OCI-M1 (cell line): ENCODE measurements around the gene HCN2.
"Not testable (repeated sequence)": the region's sequence is repeated elsewhere in the genome, so short reads cannot be mapped to it uniquely, and the experiment has no call there.

Experiments used
- DNase-seq: peaks from one replicate; lab custom pipeline; 2025; lab: John Stamatoyannopoulos, UW

HCN2 gene

GRCh38 chr19:620166-620862, 30.6 kb downstream of the HCN2 start:
- no peak for DNase-seq

- DNase-seq, result not testable (repeated sequence)
Measured at GRCh38 chr19:621191-621590, 31.5 kb downstream of the HCN2 start.

- no peak for DNase-seq
Measured at GRCh38 chr19:621819-622218, 32.1 kb downstream of the HCN2 start.

GRCh38 chr19:622666-623065, 33.0 kb downstream of the HCN2 start:
- no peak for DNase-seq

GRCh38 chr19:623175-623916, 33.7 kb downstream of the HCN2 start:
- no peak for DNase-seq

GRCh38 chr19:623974-624373, 34.3 kb downstream of the HCN2 start:
- DNase-seq, result no peak

GRCh38 chr19:624433-625109, 34.9 kb downstream of the HCN2 start:
- DNase-seq, result no peak

- DNase-seq, result no peak
Measured at GRCh38 chr19:625257-625656, 35.6 kb downstream of the HCN2 start.

- DNase-seq, result not testable (repeated sequence)
Measured at GRCh38 chr19:626566-626965, 36.9 kb downstream of the HCN2 start.

- DNase-seq, result no peak
Measured at GRCh38 chr19:628168-628567, 38.5 kb downstream of the HCN2 start.

- DNase-seq, result not testable (repeated sequence)
Measured at GRCh38 chr19:629515-629914, 39.8 kb downstream of the HCN2 start.

GRCh38 chr19:629961-630714, 40.5 kb downstream of the HCN2 start:
- DNase-seq, result no peak

GRCh38 chr19:632579-633067, 42.9 kb downstream of the HCN2 start:
- peak; percentile 55 for DNase-seq

- DNase-seq, result peak; percentile 95
Measured at GRCh38 chr19:633068-633785, 43.5 kb downstream of the HCN2 start, which contains the start of gene POLRMT. POLRMT (minus strand) TSS chr19:633537; CDS start chr19:633512, 25 bp downstream.

GRCh38 chr19:633786-634639, 44.3 kb downstream of the HCN2 start:
- DNase-seq, result no peak

- no peak for DNase-seq
Measured at GRCh38 chr19:634975-635652, 45.4 kb downstream of the HCN2 start.

- DNase-seq, result no peak
Measured at GRCh38 chr19:638906-639252, 49.2 kb downstream of the HCN2 start.

- DNase-seq, result peak; percentile 84
Measured at GRCh38 chr19:639253-640160, 49.8 kb downstream of the HCN2 start, which contains the start of gene FGF22. FGF22 (plus strand) TSS chr19:639879; CDS start chr19:639926, 47 bp downstream.

- DNase-seq, result no peak
Measured at GRCh38 chr19:640161-640558, 50.5 kb downstream of the HCN2 start.
